ENCODE measurements around the gene SIVA1.
"Not testable (repeated sequence)": the region's sequence is repeated elsewhere in the genome, so short reads cannot be mapped to it uniquely, and the experiment has no call there.

The SIVA1 gene

DNA sequence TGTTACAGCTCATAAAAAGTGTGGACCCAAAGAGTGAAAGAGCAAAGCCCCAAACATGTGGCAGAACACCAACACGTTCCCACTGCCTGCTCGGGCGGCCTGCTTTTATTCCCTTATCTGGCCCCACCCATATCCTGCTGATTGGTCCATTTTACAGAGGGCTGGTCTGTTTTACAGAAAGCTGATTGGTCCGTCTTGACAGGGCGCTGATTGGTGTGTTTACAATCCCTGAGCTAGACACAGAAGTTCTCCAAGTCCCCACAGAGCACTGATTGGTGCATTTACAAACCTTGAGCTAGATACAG, 2.2 kb upstream of the SIVA1 start:
- not testable (repeated sequence) for DNase-seq (ENCODE audit: low read depth in 3 of 3, low spot score in 1 of 3)

GRCh38 chr14:104751539-104752422, 1.2 kb upstream of the SIVA1 start:
- no peak for DNase-seq (ENCODE audit: low read depth in 3 of 3, low spot score in 1 of 3)

DNA sequence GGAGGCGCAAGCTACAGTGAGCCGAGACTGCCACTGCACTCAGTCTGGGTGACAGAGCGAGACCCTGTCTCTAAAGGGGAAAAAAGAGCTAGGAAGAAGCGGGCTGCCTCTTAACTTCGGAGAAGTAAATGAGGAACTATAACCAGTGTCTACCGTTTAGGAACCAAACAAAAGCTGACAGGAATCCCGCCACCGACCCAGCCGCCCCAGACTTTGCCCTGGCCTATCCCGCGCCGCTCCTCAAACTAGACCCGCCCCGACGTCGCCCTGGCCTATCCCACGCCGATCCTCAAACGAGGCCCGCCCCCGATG, 568 bp upstream of the SIVA1 start:
- no peak for DNase-seq (ENCODE audit: low read depth in 3 of 3, low spot score in 1 of 3)

GRCh38 chr14:104753528-104754212, 723 bp downstream of the SIVA1 start:
- DNase-seq (ENCODE audit: low read depth in 3 of 3, low spot score in 1 of 3) = no peak

DNA sequence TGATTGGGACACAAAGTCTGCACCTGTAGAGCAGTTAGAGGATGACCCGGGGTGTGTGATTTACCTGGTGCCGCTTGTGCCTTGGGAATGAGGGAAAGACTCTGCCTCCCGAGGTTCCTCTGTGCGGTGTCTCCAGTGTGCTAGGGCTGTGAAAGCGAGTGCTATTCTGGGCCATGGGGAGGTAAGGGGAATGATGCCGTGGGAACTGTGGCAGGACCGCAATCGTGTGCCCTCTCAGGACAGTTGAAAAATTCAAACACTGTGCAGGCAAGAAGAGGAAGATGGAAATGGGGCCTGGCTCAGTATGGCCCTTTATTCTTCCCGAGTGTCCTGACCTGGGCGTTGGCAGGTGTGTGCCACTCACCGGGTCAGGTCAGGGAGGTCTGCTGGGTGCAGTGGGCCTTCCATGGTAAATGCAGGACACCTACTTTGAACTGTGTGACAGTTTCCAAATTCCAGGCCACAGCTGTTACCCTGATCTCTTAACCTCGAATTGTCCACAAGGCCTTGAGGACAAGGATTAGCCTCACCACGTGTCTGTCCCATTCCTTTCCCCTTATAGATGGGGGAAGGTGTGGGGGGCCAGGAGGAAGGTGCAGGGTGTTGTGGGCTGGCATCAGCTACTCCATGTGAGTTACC, 1.4 kb downstream of the SIVA1 start:
- no peak for DNase-seq (ENCODE audit: low read depth in 3 of 3, low spot score in 1 of 3)

GRCh38 chr14:104755621-104756020, 2.7 kb downstream of the SIVA1 start:
- DNase-seq (ENCODE audit: low read depth in 3 of 3, low spot score in 1 of 3) = no peak

GRCh38 chr14:104756477-104757237, 3.7 kb downstream of the SIVA1 start:
- no peak for DNase-seq (ENCODE audit: low read depth in 3 of 3, low spot score in 1 of 3)

DNA sequence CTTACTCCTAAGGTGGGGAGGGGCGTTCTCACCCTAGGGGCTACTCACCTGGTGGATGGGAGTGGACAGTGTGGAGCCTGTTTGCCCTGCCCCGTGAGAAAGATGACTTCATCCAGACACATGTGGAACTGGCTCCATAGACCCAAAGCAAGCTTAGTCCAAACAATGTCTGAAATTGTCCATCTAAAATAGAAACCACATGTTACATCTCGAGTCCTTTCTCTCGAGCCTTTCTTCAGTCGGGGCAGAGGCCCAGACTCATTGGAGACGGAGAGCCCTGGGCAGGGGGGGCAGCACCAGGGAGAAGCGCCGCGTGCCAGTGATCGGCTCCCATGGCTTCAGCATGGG, 4.3 kb downstream of the SIVA1 start:
- no peak for DNase-seq (ENCODE audit: low read depth in 3 of 3, low spot score in 1 of 3)

DNA sequence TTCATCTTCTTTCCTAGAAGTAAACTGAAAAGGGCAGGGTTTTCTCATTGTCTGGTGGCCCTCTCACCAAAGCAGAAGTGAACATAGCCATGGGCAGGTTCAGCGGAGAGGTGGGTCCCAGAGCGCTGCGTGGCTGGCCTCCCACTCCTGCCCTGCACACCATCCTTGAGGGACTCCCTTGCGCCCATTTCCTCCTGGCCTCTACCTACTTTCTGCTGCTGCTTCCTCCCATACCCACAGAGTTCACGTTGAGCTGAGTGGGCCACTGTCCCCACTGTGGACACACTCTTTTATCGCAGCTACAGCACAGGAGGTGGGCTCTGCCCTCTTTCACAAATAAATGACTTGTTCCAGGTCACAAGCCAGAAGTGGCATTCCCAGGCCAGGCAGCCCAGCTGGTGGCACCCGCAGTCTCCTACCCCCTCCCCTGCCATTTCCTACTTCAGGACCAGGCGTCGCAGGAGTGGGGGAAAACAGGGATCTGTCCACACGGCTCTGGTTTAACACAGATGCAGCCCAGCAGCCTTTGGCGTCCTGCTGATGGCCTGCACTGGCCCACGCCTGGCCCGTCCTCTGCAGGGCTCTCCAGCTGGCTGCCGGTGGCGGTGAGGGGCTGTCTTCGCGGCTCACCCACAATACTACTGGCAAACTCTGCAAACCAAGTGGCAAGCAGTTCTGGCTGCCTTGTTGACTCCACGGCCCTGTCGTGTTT, 4.9 kb downstream of the SIVA1 start:
- no peak for DNase-seq (ENCODE audit: low read depth in 3 of 3, low spot score in 1 of 3)

DNA sequence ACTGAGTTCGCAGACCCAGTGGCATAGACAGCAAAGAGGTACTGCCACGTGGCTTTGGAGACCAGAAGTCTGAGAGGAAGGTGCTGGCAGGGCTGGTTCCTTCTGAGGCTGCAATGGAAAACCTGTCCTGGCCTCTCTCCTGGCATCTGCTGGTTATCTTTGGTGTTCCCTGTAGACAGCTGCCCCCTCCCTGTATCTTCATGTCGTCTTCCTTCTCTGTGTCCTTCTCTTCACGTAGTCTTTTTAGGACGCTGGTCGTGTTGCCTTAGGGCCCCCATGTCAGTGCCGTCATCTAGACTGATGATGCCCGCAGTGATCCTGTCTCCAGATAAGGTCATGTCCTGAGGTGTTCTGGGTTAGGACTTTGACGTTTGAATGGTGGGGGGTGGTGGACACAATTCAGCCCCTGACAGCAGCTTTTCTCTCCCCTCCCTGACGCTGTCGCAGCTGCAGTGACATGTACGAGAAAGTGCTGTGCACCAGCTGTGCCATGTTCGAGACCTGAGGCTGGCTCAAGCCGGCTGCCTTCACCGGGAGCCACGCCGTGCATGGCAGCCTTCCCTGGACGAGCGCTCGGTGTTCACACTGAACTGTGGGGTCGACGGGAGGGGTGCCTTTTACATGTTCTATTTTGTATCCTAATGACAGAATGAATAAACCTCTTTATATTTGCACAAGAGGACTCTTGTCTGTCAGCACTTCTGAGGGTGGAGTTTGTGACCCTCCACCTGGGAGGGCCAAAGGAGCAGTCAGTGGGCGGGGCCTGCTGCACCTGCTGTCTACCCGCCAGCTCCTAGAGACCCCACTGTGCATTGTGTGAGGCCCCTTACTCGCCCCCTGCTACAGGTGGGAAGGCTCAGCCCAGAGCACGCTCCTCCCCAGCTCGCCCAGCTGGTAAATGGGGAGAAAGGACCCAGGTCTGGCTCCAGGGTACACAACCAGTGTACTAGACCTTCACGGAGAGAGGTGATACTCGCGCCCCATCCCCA, 6.3 kb downstream of the SIVA1 start:
- DNase-seq (ENCODE audit: low read depth in 3 of 3, low spot score in 1 of 3) = no peak

DNA sequence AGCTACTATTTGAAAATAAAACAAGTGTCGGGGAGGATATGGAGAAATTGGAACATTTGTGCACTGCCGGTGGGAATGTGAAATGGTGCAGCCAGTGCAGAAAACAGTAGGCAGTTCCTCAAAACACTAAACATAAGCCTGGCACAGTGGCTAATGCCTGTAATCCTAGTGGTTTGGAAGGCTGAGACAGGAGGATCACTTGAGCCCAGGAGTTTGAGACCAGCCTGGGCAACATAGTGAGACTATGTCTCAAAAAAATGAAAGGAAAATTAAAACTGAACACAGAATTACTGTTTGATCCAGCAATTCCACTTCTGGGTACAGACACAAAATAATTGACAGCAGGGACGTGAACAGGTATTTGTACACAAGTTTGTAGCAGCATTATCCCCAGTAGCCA, 12.6 kb downstream of the SIVA1 start:
- no peak for DNase-seq (ENCODE audit: low read depth in 3 of 3, low spot score in 1 of 3)

GRCh38 chr14:104766256-104766862, 13.4 kb downstream of the SIVA1 start:
- DNase-seq (ENCODE audit: low read depth in 3 of 3, low spot score in 1 of 3) = no peak

DNA sequence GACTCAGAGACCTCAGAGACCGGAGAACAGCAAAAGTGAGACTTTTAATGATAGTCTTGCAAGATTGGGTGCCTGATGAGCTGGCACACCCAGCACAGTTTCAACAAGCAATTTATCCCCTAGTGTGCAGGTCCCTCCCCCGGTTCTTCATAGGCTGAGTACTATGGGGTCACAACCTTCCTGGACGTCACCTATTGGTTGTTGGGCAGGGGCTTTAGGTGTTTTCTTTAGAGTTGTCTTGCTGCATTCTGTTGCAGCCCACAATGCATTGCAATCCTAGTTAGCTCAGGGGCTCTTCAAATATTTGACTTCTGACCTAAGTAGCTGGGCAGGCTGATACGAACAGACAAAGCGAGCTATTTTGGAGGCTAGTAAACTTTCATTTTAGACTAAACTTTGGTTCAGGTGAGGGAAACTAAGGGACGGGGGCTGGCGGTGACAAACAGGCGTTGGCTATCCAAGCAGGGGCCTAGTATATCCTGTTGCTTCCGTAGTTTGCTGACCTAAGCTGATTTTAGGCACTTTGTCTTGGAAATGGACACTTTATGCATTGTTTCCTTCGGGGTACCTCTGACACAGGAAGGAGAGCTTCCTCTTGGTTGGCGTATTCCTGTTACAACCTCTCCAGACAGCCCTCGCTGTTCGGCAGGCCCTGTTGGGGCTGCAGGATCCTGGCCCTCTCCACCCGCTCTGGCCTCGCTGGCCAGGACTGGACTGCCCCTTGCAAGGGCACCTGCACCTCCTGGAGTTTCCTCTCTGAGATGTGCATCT, 14.1 kb downstream of the SIVA1 start:
- no peak for DNase-seq (ENCODE audit: low read depth in 3 of 3, low spot score in 1 of 3)

- DNase-seq (ENCODE audit: low read depth in 3 of 3, low spot score in 1 of 3) = no peak
Measured at GRCh38 chr14:104767634-104767918, 14.6 kb downstream of the SIVA1 start.

GRCh38 chr14:104768437-104769323, 15.7 kb downstream of the SIVA1 start:
- DNase-seq (ENCODE audit: low read depth in 3 of 3, low spot score in 1 of 3) = peak; percentile 68 to 94 (median 87)

GRCh38 chr14:104769324-104770071, 16.6 kb downstream of the SIVA1 start:
- DNase-seq (ENCODE audit: low read depth in 3 of 3, low spot score in 1 of 3) = no peak

DNA sequence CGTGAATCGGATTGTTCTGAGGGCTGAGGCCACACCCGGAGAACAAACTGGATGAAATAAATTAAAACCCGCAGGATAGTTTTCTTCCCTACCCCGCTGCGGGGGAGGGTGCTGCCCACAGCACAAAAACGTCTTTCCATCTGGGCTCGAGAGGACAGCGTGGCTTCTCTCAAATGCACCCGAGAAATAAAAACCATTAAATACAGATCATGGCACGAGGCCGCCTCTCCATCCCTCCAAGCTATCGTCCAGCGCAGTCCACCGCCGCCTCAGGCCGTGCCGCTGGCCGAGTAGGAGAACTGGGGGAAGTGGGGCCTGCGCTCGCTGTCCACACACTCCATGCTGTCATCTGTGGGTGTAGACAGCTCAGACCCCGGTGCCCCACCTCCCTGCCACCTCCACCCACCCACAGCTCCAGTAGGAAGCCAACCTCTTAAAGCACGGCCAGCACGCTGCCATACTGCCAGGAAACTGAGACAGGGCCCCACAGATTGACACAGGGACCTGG, 17.2 kb downstream of the SIVA1 start:
- no peak for DNase-seq (ENCODE audit: low read depth in 3 of 3, low spot score in 1 of 3)
